Suppressor macrophage (primary cell): ENCODE results near the gene IL13RA1.
"Not testable (repeated sequence)": the region's sequence is repeated elsewhere in the genome, so short reads cannot be mapped to it uniquely, and the experiment has no call there.

Source experiments
- DNase-seq, 4 experiments: peaks; one replicate each; pipeline ENCODE4 v3.0.0-alpha.2; 2020 to 2022

The IL13RA1 gene

DNA sequence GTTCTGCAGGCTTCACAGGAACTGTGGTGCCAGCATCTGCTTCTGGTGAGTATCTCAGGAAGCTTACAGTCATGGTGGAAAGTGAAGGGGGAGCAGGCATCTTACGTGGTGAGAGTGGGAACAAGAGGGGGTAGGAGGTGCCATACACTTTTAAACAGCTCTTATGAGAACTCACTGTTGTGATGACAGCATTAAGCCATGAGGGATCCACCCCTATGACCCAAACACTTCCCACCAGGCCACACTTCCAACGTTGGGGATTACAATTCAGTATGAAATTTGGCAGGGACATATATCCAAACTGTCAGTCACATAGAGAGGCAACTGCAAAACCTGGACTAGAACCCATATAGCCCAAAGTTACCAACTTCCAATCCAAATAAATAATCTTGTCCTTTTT is 53.1 kb downstream of the IL13RA1 start:
- DNase-seq, result no peak

- DNase-seq, result no peak
These were observed 53.5 kb downstream of the IL13RA1 start for GRCh38 chrX:118780911-118781310.

- no peak for DNase-seq
These were observed 68.3 kb downstream of the IL13RA1 start for GRCh38 chrX:118795528-118796280.

- peak; percentile 51 to 79 (median 70) for DNase-seq
These were observed 75.5 kb downstream of the IL13RA1 start for GRCh38 chrX:118802857-118803256.

DNA sequence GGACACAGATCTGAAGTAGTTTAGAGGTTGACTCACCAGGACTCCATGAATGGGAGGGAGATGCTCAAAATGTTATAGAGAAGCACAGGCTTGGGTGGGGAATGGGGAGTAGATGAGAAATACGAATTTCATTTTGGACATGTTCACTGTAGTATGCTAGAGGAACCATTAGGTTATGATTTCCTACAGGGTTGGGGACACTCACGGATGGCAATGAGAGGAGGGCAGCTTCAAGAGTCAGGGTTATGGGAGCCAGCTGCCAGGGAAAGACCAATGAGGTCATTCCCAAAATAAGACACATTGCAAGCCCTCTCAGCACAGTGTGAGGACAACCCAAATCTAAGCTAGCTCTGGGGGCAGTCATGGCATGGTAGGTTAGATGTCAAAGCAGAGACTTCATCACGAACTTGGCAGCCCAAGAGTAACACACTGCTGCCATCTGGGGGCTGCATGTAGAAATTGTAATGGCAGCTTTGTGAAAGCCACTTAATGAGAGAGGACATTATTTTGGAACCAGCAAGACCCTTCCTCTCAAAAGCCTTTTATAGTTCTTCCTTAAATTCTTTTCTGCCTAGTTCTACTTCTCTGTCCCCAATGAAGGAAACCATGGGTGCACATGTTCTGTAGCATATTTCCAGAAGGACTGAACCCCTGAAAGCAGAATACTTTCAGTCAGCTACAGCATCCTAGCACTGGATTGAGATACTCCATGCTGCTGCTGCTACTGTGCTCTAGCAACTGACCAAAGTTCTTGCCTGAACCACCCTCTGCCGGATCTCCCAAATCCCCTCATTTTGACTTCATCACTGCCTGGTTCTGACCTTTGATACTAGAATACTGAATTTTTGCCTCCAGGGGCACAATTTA is 80.0 kb downstream of the IL13RA1 start:
- DNase-seq, result peak; percentile 51 to 68 (median 58)

DNA sequence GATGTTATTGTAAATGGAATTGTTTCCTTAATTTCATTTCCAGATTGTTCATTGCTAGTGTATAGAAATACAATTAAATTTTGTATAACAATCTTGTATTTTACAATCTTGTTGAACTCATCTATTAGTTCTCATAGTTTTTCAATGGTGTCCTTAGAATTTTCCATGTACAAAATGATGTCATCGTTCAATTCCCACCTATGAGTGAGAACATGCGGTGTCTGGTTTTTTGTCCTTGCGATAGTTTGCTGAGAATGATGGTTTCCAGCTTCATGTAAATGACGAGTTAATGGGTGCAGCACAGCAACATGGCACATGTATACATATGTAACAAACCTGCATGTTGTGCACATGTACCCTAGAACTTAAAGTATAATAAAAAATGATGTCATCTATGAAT is 89.9 kb downstream of the IL13RA1 start:
- DNase-seq, result not testable (repeated sequence)

GRCh38 chrX:118823263-118824172 is 96.1 kb downstream of the IL13RA1 start, which contains the start of gene ZCCHC12:
Gene ZCCHC12 (plus strand): TSS chrX:118823824. CDS start chrX:118825245, 1,421 bp downstream.
- DNase-seq, result peak; percentile 7 to 45 (median 22)

DNA sequence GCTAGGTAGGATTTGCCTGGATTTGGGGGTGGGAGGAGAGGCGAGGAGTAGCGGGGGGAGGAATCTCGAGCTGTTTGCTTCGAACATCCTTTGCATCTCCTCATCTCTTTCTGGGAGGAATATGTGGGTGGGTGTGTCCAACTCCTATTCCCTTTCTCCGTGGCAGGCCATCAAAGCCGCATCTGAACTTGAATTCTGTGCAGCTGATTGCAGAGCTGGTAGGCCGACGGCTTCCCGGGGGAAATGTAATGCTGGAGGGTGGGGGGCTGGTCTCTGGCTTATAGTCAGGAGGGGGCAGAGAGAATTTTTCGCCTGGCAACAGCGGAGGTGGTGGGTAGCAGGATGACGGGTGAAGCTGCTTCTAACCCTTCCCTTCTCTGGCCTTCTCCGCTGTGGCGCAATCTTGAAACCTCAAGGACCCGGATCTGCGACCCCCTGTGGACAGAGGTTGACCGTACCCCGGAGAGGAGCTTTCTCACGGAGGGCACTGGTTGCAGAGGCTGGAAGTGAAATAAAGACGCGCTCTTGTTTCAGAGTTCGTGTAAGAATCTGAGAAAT is 96.8 kb downstream of the IL13RA1 start:
- DNase-seq, result peak in 1 of 4 experiments; percentile 4

DNA sequence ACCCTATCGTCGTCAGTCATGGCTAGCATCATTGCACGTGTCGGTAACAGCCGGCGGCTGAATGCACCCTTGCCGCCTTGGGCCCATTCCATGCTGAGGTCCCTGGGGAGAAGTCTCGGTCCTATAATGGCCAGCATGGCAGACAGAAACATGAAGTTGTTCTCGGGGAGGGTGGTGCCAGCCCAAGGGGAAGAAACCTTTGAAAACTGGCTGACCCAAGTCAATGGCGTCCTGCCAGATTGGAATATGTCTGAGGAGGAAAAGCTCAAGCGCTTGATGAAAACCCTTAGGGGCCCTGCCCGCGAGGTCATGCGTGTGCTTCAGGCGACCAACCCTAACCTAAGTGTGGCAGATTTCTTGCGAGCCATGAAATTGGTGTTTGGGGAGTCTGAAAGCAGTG is 97.8 kb downstream of the IL13RA1 start:
- peak; percentile 10 to 53 (median 37) for DNase-seq

DNA sequence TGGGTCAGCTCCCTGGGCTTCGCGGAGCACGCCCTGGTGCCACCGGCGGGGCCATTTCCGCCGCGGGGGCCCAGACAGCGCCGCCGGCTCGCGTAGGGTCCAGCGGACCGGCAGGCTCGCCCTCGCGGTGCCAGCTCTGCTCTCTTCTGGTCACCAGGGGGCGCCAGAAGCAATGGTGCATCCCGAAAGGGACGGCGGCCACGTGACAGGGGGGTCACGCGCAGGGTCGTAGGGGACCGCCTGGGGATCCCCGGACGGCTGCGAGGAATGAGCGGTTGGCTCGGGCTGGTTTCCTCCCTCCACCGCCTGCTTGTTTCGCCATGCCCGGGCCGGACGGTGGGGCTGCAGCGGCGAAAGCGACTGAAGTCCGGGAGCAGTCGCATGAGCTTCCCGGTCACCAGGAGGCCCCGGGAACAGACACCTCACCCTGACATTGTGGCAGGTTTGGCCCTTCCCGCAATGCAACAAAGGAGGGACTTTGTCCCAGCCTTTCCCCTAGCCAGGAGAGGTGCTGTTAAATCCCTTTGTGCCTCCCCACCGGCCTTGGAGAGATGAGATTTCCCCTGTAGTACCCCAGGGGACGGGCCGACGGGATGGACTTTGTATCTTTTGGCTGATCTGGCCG is 112.0 kb downstream of the IL13RA1 start:
- DNase-seq, result peak; percentile 68 to 87 (median 78)
